ENCODE measurements around the gene LRIG3.
"Not testable (repeated sequence)": the region's sequence is repeated elsewhere in the genome, so short reads cannot be mapped to it uniquely, and the experiment has no call there.

LRIG3 gene

GRCh38 chr12:58884916-58885315, 35.4 kb downstream of the LRIG3 start:
- no peak overlapping the region for H2AFZ ChIP-seq (ENCODE audit: low read depth, low read length)
- peaks cover 29% of the 10 kb centered on the region for H3K36me3 ChIP-seq (ENCODE audit: insufficient read depth, low read length)
- H3K4me3 ChIP-seq (ENCODE audit: low read length): no peak overlapping the region
- H3K9me3 ChIP-seq (ENCODE audit: low read length): no peaks in the 10 kb centered on the region
- H3K4me1 ChIP-seq (ENCODE audit: insufficient read depth, low read length): peaks cover 7% of the 10 kb centered on the region
- H3K27me3 ChIP-seq (ENCODE audit: insufficient read depth, low read length): no peaks in the 10 kb centered on the region

DNA sequence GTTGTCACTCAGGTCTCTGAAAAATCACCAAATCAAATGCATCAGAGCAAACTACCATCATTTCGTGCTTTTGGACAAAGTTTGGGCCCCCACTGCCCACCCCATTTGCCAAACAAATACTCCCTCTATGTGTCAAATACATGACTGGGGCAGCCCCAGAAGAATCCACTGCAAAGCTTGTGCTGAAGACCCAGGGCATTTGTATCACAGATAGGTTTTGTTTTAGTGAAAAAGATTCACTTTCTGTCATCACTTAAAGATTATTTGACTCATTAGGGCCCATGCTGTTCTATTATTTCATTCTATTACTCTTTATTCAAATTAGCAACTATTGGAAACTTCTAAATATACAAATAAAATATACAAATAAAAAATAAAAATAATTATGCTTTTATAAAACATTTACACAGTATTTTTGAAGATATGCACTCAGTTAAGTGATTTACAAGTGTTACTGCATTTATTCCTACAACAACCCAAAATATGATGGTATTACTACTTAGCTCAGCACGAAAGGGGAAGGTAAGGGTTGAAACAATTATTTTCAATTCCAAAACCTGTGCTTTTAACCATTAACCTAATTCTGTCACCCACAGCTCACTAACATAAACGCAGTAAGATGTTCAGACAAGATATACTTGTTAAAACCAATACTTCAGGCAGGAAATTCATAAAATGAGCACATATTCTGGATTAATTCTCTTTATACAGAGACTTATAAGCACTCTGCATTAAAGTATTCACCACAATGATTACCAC, 36.5 kb downstream of the LRIG3 start:
- Histone ChIP-seq H3K4me3 (ENCODE audit: low read length) (no peak overlapping the region), H3K9me3 (ENCODE audit: low read length) (no peaks in the 10 kb centered on the region), H2AFZ (ENCODE audit: low read depth, low read length) (no peak overlapping the region), H3K27me3 (ENCODE audit: insufficient read depth, low read length) (no peaks in the 10 kb centered on the region), H3K36me3 (ENCODE audit: insufficient read depth, low read length) (peaks cover 27% of the 10 kb centered on the region), H3K4me1 (ENCODE audit: insufficient read depth, low read length) (peaks cover 7% of the 10 kb centered on the region)

DNA sequence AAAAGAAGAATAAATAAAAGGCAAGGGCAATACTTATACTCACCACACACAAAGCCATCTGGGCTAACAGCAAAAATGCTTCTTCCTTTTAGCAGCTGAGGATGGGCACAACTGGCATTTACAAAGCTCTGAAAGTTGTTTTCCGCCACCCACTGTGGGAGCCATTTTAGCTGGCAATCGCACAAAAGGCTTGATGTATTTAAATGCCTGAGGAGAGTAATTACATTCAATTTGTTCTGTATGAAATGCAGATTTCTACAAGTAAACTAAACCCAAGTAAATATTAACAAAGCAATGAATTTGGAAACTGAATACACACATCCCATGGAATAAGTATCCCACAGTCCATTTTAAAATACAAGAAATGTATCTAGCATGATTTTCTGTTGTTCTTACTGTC, 37.5 kb downstream of the LRIG3 start:
- peaks cover 33% of the 10 kb centered on the region for H3K36me3 ChIP-seq (ENCODE audit: insufficient read depth, low read length)
- H3K9me3 ChIP-seq (ENCODE audit: low read length): no peaks in the 10 kb centered on the region
- no peak overlapping the region for H3K4me3 ChIP-seq (ENCODE audit: low read length)
- H3K27me3 ChIP-seq (ENCODE audit: insufficient read depth, low read length): no peaks in the 10 kb centered on the region
- no peak overlapping the region for H2AFZ ChIP-seq (ENCODE audit: low read depth, low read length)
- peaks cover 3% of the 10 kb centered on the region for H3K4me1 ChIP-seq (ENCODE audit: insufficient read depth, low read length)

- no peak overlapping the region for H3K4me3 ChIP-seq (ENCODE audit: low read length)
- no peaks in the 10 kb centered on the region for H3K4me1 ChIP-seq (ENCODE audit: insufficient read depth, low read length)
- H3K36me3 ChIP-seq (ENCODE audit: insufficient read depth, low read length): peaks cover 30% of the 10 kb centered on the region
- no peaks in the 10 kb centered on the region for H3K9me3 ChIP-seq (ENCODE audit: low read length)
- no peaks in the 10 kb centered on the region for H3K27me3 ChIP-seq (ENCODE audit: insufficient read depth, low read length)
- H2AFZ ChIP-seq (ENCODE audit: low read depth, low read length): no peak overlapping the region
Measured at GRCh38 chr12:58881816-58882215, 38.5 kb downstream of the LRIG3 start.

DNA sequence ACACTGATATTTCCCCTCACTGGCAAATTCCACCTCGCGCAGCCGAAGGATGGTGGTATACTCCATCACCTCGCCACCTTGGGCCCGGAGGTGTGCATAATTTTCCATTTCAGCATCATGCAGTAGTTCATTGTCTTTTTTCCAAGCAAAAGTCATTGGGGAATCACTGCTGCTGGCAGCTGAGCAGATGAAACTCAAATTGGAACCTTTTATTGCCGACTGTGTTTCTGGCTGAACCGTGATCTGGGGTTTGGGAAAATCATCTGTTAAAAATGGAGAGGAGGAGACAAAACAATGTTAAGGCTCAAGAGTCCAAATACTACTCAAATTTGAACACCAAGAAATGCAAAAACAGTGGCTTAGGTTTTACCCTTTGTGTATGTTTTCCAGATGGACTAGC, 39.7 kb downstream of the LRIG3 start:
- H3K36me3 ChIP-seq (ENCODE audit: insufficient read depth, low read length): peaks cover 26% of the 10 kb centered on the region
- H3K4me1 ChIP-seq (ENCODE audit: insufficient read depth, low read length): no peaks in the 10 kb centered on the region
- H3K4me3 ChIP-seq (ENCODE audit: low read length): no peak overlapping the region
- H2AFZ ChIP-seq (ENCODE audit: low read depth, low read length): no peak overlapping the region
- no peaks in the 10 kb centered on the region for H3K9me3 ChIP-seq (ENCODE audit: low read length)
- no peaks in the 10 kb centered on the region for H3K27me3 ChIP-seq (ENCODE audit: insufficient read depth, low read length)

GRCh38 chr12:58877243-58877743, 43.0 kb downstream of the LRIG3 start:
- H3K9me3 ChIP-seq (ENCODE audit: low read length): no peaks in the 10 kb centered on the region
- H3K27me3 ChIP-seq (ENCODE audit: insufficient read depth, low read length): no peaks in the 10 kb centered on the region
- peaks cover 30% of the 10 kb centered on the region for H3K36me3 ChIP-seq (ENCODE audit: insufficient read depth, low read length)
- no peak overlapping the region for H3K4me3 ChIP-seq (ENCODE audit: low read length)
- no peaks in the 10 kb centered on the region for H3K4me1 ChIP-seq (ENCODE audit: insufficient read depth, low read length)
- H2AFZ ChIP-seq (ENCODE audit: low read depth, low read length): no peak overlapping the region

DNA sequence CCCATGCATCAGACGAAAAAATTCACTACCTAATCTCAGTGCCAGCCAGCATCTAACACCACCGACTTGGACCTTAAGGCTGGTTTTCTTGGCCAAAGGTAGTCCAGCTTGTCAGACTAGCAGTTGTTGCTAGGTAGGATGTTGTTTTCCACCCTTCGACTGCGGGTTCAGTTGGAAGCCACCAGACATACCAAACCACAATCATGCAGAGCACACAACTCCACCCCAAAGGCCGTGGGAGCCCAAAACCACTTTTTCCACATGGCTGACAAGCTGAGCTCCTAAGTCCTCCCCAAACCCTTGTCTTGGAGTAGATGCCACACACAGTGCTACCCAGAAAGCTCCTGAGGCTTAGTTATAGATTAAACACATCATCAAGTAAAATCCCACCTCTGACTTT, 46.8 kb downstream of the LRIG3 start:
- H3K36me3 ChIP-seq (ENCODE audit: insufficient read depth, low read length): peaks cover 16% of the 10 kb centered on the region

DNA sequence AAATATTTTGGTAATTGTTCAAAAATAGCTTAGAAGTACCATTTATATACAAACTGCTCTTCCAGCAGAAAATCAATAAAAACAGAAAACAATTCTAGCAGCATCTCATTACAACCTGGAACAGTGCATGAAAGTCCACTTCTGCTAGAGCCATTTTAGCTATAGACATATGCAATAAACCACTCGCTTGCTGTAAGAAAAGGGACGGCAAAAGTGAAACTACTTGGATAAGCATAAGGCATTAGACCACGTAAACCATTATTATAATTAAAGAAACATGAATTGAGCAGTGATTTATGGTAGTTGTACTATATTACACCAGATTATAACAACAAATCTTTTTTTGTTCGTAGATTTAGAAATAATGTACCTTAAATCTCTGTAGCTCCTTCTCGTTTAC, 48.7 kb downstream of the LRIG3 start:
- Histone ChIP-seq H3K9me3 (ENCODE audit: low read length) (no peaks in the 10 kb centered on the region), H2AFZ (ENCODE audit: low read depth, low read length) (no peak overlapping the region), H3K4me3 (ENCODE audit: low read length) (no peak overlapping the region), H3K4me1 (ENCODE audit: insufficient read depth, low read length) (no peaks in the 10 kb centered on the region), H3K36me3 (ENCODE audit: insufficient read depth, low read length) (peaks cover 8% of the 10 kb centered on the region), H3K27me3 (ENCODE audit: insufficient read depth, low read length) (no peaks in the 10 kb centered on the region)

More for the DNA sequence above, 46.8 kb downstream of the LRIG3 start:
- Histone ChIP-seq H3K4me3 (ENCODE audit: low read length) (no peak overlapping the region), H3K4me1 (ENCODE audit: insufficient read depth, low read length) (no peaks in the 10 kb centered on the region), H3K9me3 (ENCODE audit: low read length) (no peaks in the 10 kb centered on the region), H2AFZ (ENCODE audit: low read depth, low read length) (no peak overlapping the region), H3K27me3 (ENCODE audit: insufficient read depth, low read length) (no peaks in the 10 kb centered on the region)

DNA sequence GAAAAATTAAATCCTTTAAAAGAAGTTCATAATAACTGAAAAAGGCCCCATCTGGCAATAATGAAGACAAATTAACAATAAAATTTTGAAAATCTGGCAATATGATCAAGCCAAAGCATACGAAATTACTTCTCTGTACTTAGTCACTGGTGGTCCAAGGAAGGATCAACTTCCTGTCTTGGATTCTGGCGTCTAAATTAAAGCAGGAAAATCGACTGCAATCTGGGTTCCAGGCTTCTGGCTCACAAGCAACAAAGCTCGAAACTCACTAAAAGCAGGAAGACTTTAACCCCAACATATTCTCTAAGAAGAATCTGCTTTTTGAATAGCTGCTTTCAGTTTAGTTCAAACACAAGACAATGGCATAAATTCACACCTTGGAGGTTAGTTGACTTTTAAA, 49.7 kb downstream of the LRIG3 start:
- Histone ChIP-seq H3K4me3 (ENCODE audit: low read length) (no peak overlapping the region), H3K9me3 (ENCODE audit: low read length) (no peaks in the 10 kb centered on the region), H3K27me3 (ENCODE audit: insufficient read depth, low read length) (no peaks in the 10 kb centered on the region), H2AFZ (ENCODE audit: low read depth, low read length) (no peak overlapping the region), H3K4me1 (ENCODE audit: insufficient read depth, low read length) (no peaks in the 10 kb centered on the region), H3K36me3 (ENCODE audit: insufficient read depth, low read length) (peaks cover 8% of the 10 kb centered on the region)

- no peaks in the 10 kb centered on the region for H3K27me3 ChIP-seq (ENCODE audit: insufficient read depth, low read length)
- no peak overlapping the region for H2AFZ ChIP-seq (ENCODE audit: low read depth, low read length)
- H3K4me3 ChIP-seq (ENCODE audit: low read length): no peak overlapping the region
- H3K36me3 ChIP-seq (ENCODE audit: insufficient read depth, low read length): no peaks in the 10 kb centered on the region
- no peaks in the 10 kb centered on the region for H3K4me1 ChIP-seq (ENCODE audit: insufficient read depth, low read length)
- H3K9me3 ChIP-seq (ENCODE audit: low read length): no peaks in the 10 kb centered on the region
Measured at GRCh38 chr12:58860788-58861240, 59.5 kb downstream of the LRIG3 start.

DNA sequence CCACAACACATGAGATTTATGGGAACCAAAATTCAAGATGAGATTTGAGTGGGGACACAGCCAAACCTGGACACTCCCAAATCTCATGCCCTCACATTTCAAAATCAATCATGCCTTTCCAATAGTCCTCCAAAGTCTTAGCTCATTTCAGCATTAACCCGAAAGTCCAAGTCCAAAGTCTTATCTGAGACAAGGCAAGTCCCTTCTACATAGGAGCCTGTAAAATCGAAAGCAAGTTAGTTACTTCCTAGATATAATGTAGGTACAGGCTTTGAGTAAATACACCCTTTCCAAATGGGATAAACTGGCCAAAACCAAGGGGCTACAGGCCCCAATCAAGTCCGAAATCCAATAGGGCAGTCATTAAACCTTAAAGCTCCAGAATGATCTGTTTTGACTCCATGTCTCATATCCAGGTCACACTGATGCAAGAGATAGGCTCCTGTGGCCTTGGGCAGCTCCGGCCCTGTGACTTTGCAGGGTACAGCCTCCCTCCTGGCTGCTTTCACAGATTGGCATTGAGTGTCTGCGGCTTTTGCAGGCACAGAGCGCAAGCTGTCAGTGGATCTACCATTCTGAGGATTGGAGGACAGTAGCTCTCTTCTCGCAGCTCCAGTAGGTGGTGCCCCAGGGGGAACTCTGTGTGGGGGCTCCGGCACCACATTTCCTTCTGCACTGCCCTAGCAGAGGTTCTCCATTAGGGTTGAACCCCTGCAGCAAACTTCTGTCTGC, 60.1 kb downstream of the LRIG3 start:
- H3K36me3 ChIP-seq (ENCODE audit: insufficient read depth, low read length): no peaks in the 10 kb centered on the region
- no peak overlapping the region for H2AFZ ChIP-seq (ENCODE audit: low read depth, low read length)
- H3K4me3 ChIP-seq (ENCODE audit: low read length): no peak overlapping the region
- no peaks in the 10 kb centered on the region for H3K27me3 ChIP-seq (ENCODE audit: insufficient read depth, low read length)
- H3K9me3 ChIP-seq (ENCODE audit: low read length): no peaks in the 10 kb centered on the region
- H3K4me1 ChIP-seq (ENCODE audit: insufficient read depth, low read length): no peaks in the 10 kb centered on the region

DNA sequence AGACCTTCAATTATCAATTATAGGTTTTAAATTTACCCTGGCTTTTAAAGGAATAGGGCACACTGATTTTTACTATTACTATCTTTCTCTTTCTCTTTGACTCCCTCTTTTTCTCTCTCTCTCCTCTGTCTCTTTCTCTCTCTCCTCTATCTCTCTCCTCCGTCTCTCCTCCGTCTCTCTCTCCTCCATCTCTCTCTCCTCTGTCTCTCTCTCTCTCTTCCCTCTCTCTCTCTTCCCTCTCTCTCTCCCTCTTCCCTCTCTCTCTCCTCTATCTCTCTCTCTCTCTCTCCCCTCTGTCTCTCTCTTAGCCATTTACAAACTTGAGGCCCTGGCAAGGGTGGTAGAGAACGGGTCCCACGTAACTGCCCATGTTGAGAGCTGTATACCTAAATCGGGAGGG, 62.3 kb downstream of the LRIG3 start:
- H3K9me3 ChIP-seq (ENCODE audit: low read length): no peaks in the 10 kb centered on the region
- no peaks in the 10 kb centered on the region for H3K4me1 ChIP-seq (ENCODE audit: insufficient read depth, low read length)
- no peak overlapping the region for H2AFZ ChIP-seq (ENCODE audit: low read depth, low read length)
- H3K36me3 ChIP-seq (ENCODE audit: insufficient read depth, low read length): no peaks in the 10 kb centered on the region
- H3K4me3 ChIP-seq (ENCODE audit: low read length): no peak overlapping the region
- H3K27me3 ChIP-seq (ENCODE audit: insufficient read depth, low read length): no peaks in the 10 kb centered on the region

GRCh38 chr12:58857206-58857605, 63.1 kb downstream of the LRIG3 start:
- H3K27me3 ChIP-seq (ENCODE audit: insufficient read depth, low read length); H3K4me3 ChIP-seq (ENCODE audit: low read length); H3K4me1 ChIP-seq (ENCODE audit: insufficient read depth, low read length); H2AFZ ChIP-seq (ENCODE audit: low read depth, low read length); H3K9me3 ChIP-seq (ENCODE audit: low read length); H3K36me3 ChIP-seq (ENCODE audit: insufficient read depth, low read length): not testable (repeated sequence)
